Mesendoderm (in vitro differentiated cells): ENCODE measurements around the gene USP13.

Experiments
- DNase-seq: peaks from one replicate; pipeline ENCODE4 v3.0.0; 2013
- H2AK5ac ChIP-seq: 2 replicates; pipeline ENCODE4 v1.6.1; 2013; ENCODE audit warnings: low read length, inconsistent platforms
- H2BK120ac ChIP-seq: 2 replicates; pipeline ENCODE4 v1.6.1; 2013; ENCODE audit warnings: low read depth, mild to moderate bottlenecking, low read length, moderate library complexity, mixed read lengths
- H2BK15ac ChIP-seq: replicated peaks from 2 replicates; pipeline ENCODE4 v1.6.1; 2013; ENCODE audit warnings: low read depth, mild to moderate bottlenecking, moderate library complexity
- H2BK5ac ChIP-seq: 2 replicates; pipeline ENCODE4 v1.6.1; 2013; ENCODE audit warnings: low read length, inconsistent platforms
- H3K18ac ChIP-seq: 2 replicates; pipeline ENCODE4 v1.6.1; 2013; ENCODE audit warnings: mild to moderate bottlenecking, low read length, mixed read lengths
- H3K23ac ChIP-seq: one replicate; pipeline ENCODE4 v1.6.1; 2013; ENCODE audit warnings: low read length
- H3K27ac ChIP-seq: 2 replicates; pipeline ENCODE4 v1.5.1; 2013; ENCODE audit warnings: low read depth, mild to moderate bottlenecking, inconsistent platforms, low read length, moderate library complexity
- H3K27me3 ChIP-seq: 2 replicates; pipeline ENCODE4 v1.6.1; 2013; ENCODE audit warnings: low read length, control low read depth, mild to moderate bottlenecking, inconsistent platforms; ENCODE audit not compliant: insufficient read depth, poor library complexity
- H3K36me3 ChIP-seq: 2 replicates; pipeline ENCODE4 v1.6.1; 2013; ENCODE audit warnings: low read length, inconsistent platforms; ENCODE audit not compliant: control insufficient read depth, insufficient read depth
- H3K4ac ChIP-seq: one replicate; pipeline ENCODE4 v1.6.1; 2013; ENCODE audit warnings: low read depth, mild to moderate bottlenecking, low read length, moderate library complexity
- H3K4me1 ChIP-seq: 2 replicates; pipeline ENCODE4 v1.6.1; 2013; ENCODE audit warnings: low read depth, low read length, inconsistent platforms; ENCODE audit not compliant: control insufficient read depth
- H3K4me2 ChIP-seq: 2 replicates; pipeline ENCODE4 v1.6.1; 2013; ENCODE audit warnings: low read length
- H3K4me3 ChIP-seq: 2 replicates; pipeline ENCODE4 v1.5.1; 2013; ENCODE audit warnings: mild to moderate bottlenecking, low read length
- H3K56ac ChIP-seq: one replicate; pipeline ENCODE4 v1.6.1; 2013; ENCODE audit warnings: low read length
- H3K79me1 ChIP-seq: 2 replicates; pipeline ENCODE4 v1.6.1; 2013; ENCODE audit warnings: low read length, inconsistent platforms
- H3K79me2 ChIP-seq: 2 replicates; pipeline ENCODE4 v1.6.1; 2013; ENCODE audit warnings: mild to moderate bottlenecking, low read length; ENCODE audit not compliant: control insufficient read depth, insufficient read depth
- H3K9ac ChIP-seq: 2 replicates; pipeline ENCODE4 v1.6.1; 2013; ENCODE audit warnings: low read length, inconsistent platforms
- H4K5ac ChIP-seq: one replicate; pipeline ENCODE4 v1.6.1; 2013; ENCODE audit warnings: low read length
- H4K8ac ChIP-seq: one replicate; pipeline ENCODE4 v1.6.1; 2013; ENCODE audit warnings: low read depth, mild to moderate bottlenecking, control low read depth, low read length, moderate library complexity
- WGBS: extraction: QIAGEN DNeasy Blood & Tissue Kit; methylation state at CpG from one replicate; pipeline ENCODE4 v1.1.7; 2013; ENCODE audit warnings: low lambda C conversion rate, missing lambda C conversion rate; ENCODE audit not compliant: insufficient coverage; ENCODE audit errors: extremely low coverage; 5-methylcytosine and 5-hydroxymethylcytosine counted together

The USP13 gene

GRCh38 chr3:179702271-179702947, 49.6 kb downstream of the USP13 start:
- H3K4me1 ChIP-seq: no peaks in the 10 kb centered on the region
- no peak overlapping the region for H2BK5ac ChIP-seq
- no peak overlapping the region for H2BK120ac ChIP-seq

GRCh38 chr3:179703816-179704215, 51.0 kb downstream of the USP13 start:
- no peak overlapping the region for H3K9ac ChIP-seq
- no peak overlapping the region for H4K8ac ChIP-seq
- H3K4ac ChIP-seq: no peak overlapping the region
- no peaks in the 10 kb centered on the region for H3K4me1 ChIP-seq
- H2BK120ac ChIP-seq: no peak overlapping the region
- H4K5ac ChIP-seq: no peak overlapping the region
- H3K79me2 ChIP-seq: no peaks in the 10 kb centered on the region
- no peak overlapping the region for H2AK5ac ChIP-seq
- no peak overlapping the region for H3K4me2 ChIP-seq
- 100% methylated on average over 2 of the region's 3 CpGs for WGBS
- H3K79me1 ChIP-seq: peaks cover 2% of the 10 kb centered on the region
- no peak for DNase-seq
- no peaks in the 10 kb centered on the region for H3K36me3 ChIP-seq
- H3K27ac ChIP-seq: no peak overlapping the region
- no peak overlapping the region for H3K4me3 ChIP-seq
- H3K56ac ChIP-seq: no peak overlapping the region
- H2BK5ac ChIP-seq: no peak overlapping the region
- H3K23ac ChIP-seq: no peak overlapping the region
- H3K27me3 ChIP-seq: no peaks in the 10 kb centered on the region
- no peak overlapping the region for H3K18ac ChIP-seq
- H2BK15ac ChIP-seq: no peak overlapping the region

More at GRCh38 chr3:179702271-179702947, 49.6 kb downstream of the USP13 start:
- Histone ChIP-seq H3K4me2 (no peak overlapping the region), H3K4ac (no peak overlapping the region), H4K8ac (no peak overlapping the region), H2BK15ac (no peak overlapping the region), H3K79me1 (peaks cover 2% of the 10 kb centered on the region), H3K56ac (no peak overlapping the region), H3K27me3 (no peaks in the 10 kb centered on the region), H4K5ac (no peak overlapping the region), H3K23ac (no peak overlapping the region), H2AK5ac (no peak overlapping the region), H3K27ac (no peak overlapping the region), H3K9ac (no peak overlapping the region), H3K36me3 (no peaks in the 10 kb centered on the region), H3K18ac (no peak overlapping the region), H3K79me2 (no peaks in the 10 kb centered on the region), H3K4me3 (no peak overlapping the region)
- no CpG with 5 or more reads among the region's 6 CpGs for WGBS
- DNase-seq: no peak

GRCh38 chr3:179706233-179706632, 53.4 kb downstream of the USP13 start:
- Histone ChIP-seq H4K5ac (no peak overlapping the region), H3K4ac (no peak overlapping the region), H3K23ac (no peak overlapping the region), H3K79me2 (no peaks in the 10 kb centered on the region), H3K4me3 (no peak overlapping the region), H2BK15ac (no peak overlapping the region), H3K9ac (no peak overlapping the region), H2AK5ac (no peak overlapping the region), H3K36me3 (no peaks in the 10 kb centered on the region), H3K27me3 (no peaks in the 10 kb centered on the region), H4K8ac (no peak overlapping the region), H2BK120ac (no peak overlapping the region), H3K27ac (no peak overlapping the region), H3K4me2 (no peak overlapping the region), H3K18ac (no peak overlapping the region), H3K56ac (no peak overlapping the region), H3K4me1 (no peaks in the 10 kb centered on the region), H2BK5ac (no peak overlapping the region), H3K79me1 (peaks cover 2% of the 10 kb centered on the region)
- no CpG with 5 or more reads among the region's 1 CpG for WGBS
- no peak for DNase-seq

GRCh38 chr3:179710079-179710478, 57.2 kb downstream of the USP13 start:
- Histone ChIP-seq H3K27ac (no peak overlapping the region), H2AK5ac (no peak overlapping the region)
- no peak for DNase-seq

DNA sequence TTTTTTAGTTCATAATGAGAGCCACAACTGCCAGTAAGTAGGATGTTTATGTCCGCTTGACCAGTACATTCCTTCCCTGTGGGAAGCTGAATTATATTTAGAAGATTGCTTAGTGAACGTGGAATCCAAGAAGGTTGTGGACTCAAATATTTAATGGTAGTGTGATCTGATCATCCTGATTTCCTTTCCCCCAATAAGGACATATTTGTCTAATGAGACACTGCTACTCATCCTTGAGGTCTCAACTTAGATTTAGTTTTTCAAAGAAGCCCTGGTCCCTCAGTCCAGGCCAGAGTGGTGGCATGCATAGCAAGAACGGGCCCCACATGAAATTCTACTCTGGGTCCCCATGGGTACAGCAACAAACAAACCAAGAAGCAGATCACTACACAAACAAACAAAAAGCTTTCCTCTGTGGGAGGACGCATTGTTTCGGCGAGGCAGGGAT, 60.8 kb downstream of the USP13 start:
- no CpG with 5 or more reads among the region's 6 CpGs for WGBS
- H3K36me3 ChIP-seq: no peaks in the 10 kb centered on the region
- no peak overlapping the region for H2AK5ac ChIP-seq
- H2BK5ac ChIP-seq: no peak overlapping the region
- no peak overlapping the region for H3K4me2 ChIP-seq
- H2BK120ac ChIP-seq: no peak overlapping the region
- no peak overlapping the region for H4K5ac ChIP-seq
- H4K8ac ChIP-seq: no peak overlapping the region
- no peaks in the 10 kb centered on the region for H3K79me2 ChIP-seq
- no peak overlapping the region for H3K4ac ChIP-seq
- H3K56ac ChIP-seq: no peak overlapping the region
- peak; percentile 45 for DNase-seq
- H3K23ac ChIP-seq: no peak overlapping the region
- no peak overlapping the region for H3K4me3 ChIP-seq
- no peak overlapping the region for H2BK15ac ChIP-seq
- no peak overlapping the region for H3K27ac ChIP-seq
- H3K18ac ChIP-seq: no peak overlapping the region
- no peaks in the 10 kb centered on the region for H3K79me1 ChIP-seq
- no peaks in the 10 kb centered on the region for H3K27me3 ChIP-seq
- no peaks in the 10 kb centered on the region for H3K4me1 ChIP-seq
- H3K9ac ChIP-seq: no peak overlapping the region

More at GRCh38 chr3:179710079-179710478, 57.2 kb downstream of the USP13 start:
- H3K56ac ChIP-seq: no peak overlapping the region
- no peak overlapping the region for H3K4me3 ChIP-seq
- H3K4me1 ChIP-seq: no peaks in the 10 kb centered on the region
- no peaks in the 10 kb centered on the region for H3K27me3 ChIP-seq
- H3K79me1 ChIP-seq: no peaks in the 10 kb centered on the region
- no peak overlapping the region for H2BK120ac ChIP-seq
- no peaks in the 10 kb centered on the region for H3K36me3 ChIP-seq
- no peak overlapping the region for H2BK15ac ChIP-seq
- H3K23ac ChIP-seq: no peak overlapping the region
- H2BK5ac ChIP-seq: no peak overlapping the region
- no CpG with 5 or more reads among the region's 5 CpGs for WGBS
- H3K4ac ChIP-seq: no peak overlapping the region
- H4K5ac ChIP-seq: no peak overlapping the region
- no peak overlapping the region for H4K8ac ChIP-seq
- no peak overlapping the region for H3K4me2 ChIP-seq
- H3K18ac ChIP-seq: no peak overlapping the region
- no peak overlapping the region for H3K9ac ChIP-seq
- H3K79me2 ChIP-seq: no peaks in the 10 kb centered on the region

DNA sequence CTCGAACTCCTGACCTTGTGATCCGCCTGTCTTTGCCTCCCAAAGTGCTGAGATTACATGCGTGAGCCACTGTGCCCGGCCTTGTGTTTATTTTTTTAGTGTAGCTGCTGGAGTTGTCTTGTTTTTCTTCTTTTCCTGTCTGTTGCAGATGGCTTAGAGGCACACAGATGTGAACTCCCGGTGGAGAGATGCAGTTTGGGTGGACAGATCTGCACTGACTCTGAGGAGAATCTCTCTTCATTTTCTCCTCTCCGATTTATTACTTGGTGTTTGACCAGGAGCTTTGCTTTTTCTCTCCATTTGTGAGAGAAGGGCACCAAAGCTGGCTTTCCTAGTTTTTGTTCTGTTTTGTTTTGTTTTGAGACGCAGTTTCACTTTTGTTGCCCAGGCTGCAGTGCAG, 62.7 kb downstream of the USP13 start:
- Histone ChIP-seq H3K18ac (no peak overlapping the region), H2BK120ac (no peak overlapping the region), H3K79me1 (no peaks in the 10 kb centered on the region), H3K56ac (no peak overlapping the region), H3K4ac (no peak overlapping the region), H3K27me3 (no peaks in the 10 kb centered on the region), H4K8ac (no peak overlapping the region), H3K23ac (no peak overlapping the region), H3K36me3 (no peaks in the 10 kb centered on the region), H2AK5ac (no peak overlapping the region), H2BK15ac (no peak overlapping the region), H3K4me1 (no peaks in the 10 kb centered on the region), H3K27ac (no peak overlapping the region), H3K4me3 (no peak overlapping the region), H3K4me2 (no peak overlapping the region), H3K79me2 (no peaks in the 10 kb centered on the region), H3K9ac (no peak overlapping the region), H2BK5ac (no peak overlapping the region), H4K5ac (no peak overlapping the region)
- WGBS: no CpG with 5 or more reads among the region's 7 CpGs
- no peak for DNase-seq
